Thoracic aorta (tissue), 2 donors: Measurements from ENCODE around the gene TMEM119. TPM values are rescaled to one million over a fixed set of nuclear protein-coding genes. Genes with fewer than 3 reads are reported as not detected.
A peak's percentile ranks its signal among the peaks of the same experiment; 100 is the strongest.

ENCODE experiments used
- ATAC-seq: fragments of 150-250 bp; one replicate; pipeline ENCODE4 v1.8.0; 2017; ENCODE audit warnings: low read depth; ENCODE audit not compliant: insufficient number of reproducible peaks, low FRiP score
- DNase-seq: peaks from one replicate; pipeline ENCODE4 v3.0.0-alpha.2; 2020; ENCODE audit warnings: low spot score
- H3K27ac ChIP-seq, 2 donors: fragments of 200-600 bp; sonication (generic); 1 replicate in 1 of 2; 2 replicates in 1 of 2; pipeline ENCODE4 v1.5.1; 2016; ENCODE audit warnings: mild to moderate bottlenecking in 2 of 2, moderate library complexity in 2 of 2
- H3K27me3 ChIP-seq: fragments of 200-600 bp; sonication (generic); replicated peaks from 2 replicates; pipeline ENCODE4 v1.6.0; 2016; ENCODE audit warnings: mild to moderate bottlenecking; ENCODE audit not compliant: insufficient read depth
- H3K36me3 ChIP-seq: fragments of 200-600 bp; sonication (generic); one replicate; pipeline ENCODE4 v1.5.1; 2016
- H3K4me1 ChIP-seq, 2 donors: fragments of 200-600 bp; sonication (generic); 1 replicate in 1 of 2; 2 replicates in 1 of 2; pipeline versions ENCODE4 v1.5.1 to v1.6.0; 2016; ENCODE audit warnings: low read depth in 2 of 2, mild to moderate bottlenecking in 1 of 2; ENCODE audit not compliant: control insufficient read depth in 1 of 2
- H3K4me3 ChIP-seq: fragments of 200-600 bp; sonication (generic); 2 replicates; pipeline ENCODE4 v1.5.1; 2016; ENCODE audit warnings: mild to moderate bottlenecking
- H3K9me3 ChIP-seq: fragments of 200-600 bp; sonication (generic); 2 replicates; pipeline ENCODE4 v1.5.1; 2016
- CTCF ChIP-seq: fragments of 200-600 bp; sonication (generic); IDR thresholded peaks from one replicate; pipeline ENCODE4 v1.5.1; 2019; ENCODE audit warnings: antibody characterized with exemption
- total RNA-seq, 2 donors: library from RNA; depleted of rRNA; stranded (reverse); fragments of >200 nt; gene quantifications; one replicate each; pipeline versions ENCODE4 v1.1.0 to v1.2.3, GENCODE V29; 2016

The TMEM119 gene
- 1 to 10 TPM; 4.1 to 4.6 TPM for total RNA-seq

GRCh38 chr12:108597559-108598471 lies at the start of gene TMEM119:
Gene TMEM119 (minus strand): TSS chr12:108598084. CDS start chr12:108592383, 5,701 bp downstream.
- Histone ChIP-seq H3K27ac (no peak within 1 kb of the TSS), H3K9me3 (no peaks in the 10 kb centered on the region), H3K27me3 (no peaks in the 10 kb centered on the region), H3K4me3 (no peak within 1 kb of the TSS), H3K36me3 (no peaks in the 10 kb centered on the region), H3K4me1 (no peaks in the 10 kb centered on the region)
- DNase-seq (no peak), ATAC-seq (no peak)
- no peak for TF ChIP-seq CTCF

- DNase-seq (no peak), ATAC-seq (no peak)
- H3K9me3 ChIP-seq: no peaks in the 10 kb centered on the region
- peaks cover 28 to 51% of the 10 kb centered on the region in 2 donors for H3K4me1 ChIP-seq
- peak overlapping the region; percentile 5 to 10 for H3K27ac ChIP-seq
- TF ChIP-seq CTCF: no peak
- no peaks in the 10 kb centered on the region for H3K27me3 ChIP-seq
- no peak overlapping the region for H3K4me3 ChIP-seq
- peaks cover 36% of the 10 kb centered on the region for H3K36me3 ChIP-seq
These were observed 49.0 kb upstream of the TMEM119 start for GRCh38 chr12:108646600-108647579.

- Histone ChIP-seq H3K27ac (peak overlapping the region in 1 of 2 donors; percentile 19), H3K4me1 (peaks cover 28 to 57% of the 10 kb centered on the region in 2 donors)
- no peak for DNase-seq
These were observed 48.1 kb upstream of the TMEM119 start for GRCh38 chr12:108645686-108646599.

GRCh38 chr12:108644811-108645120 lies 46.9 kb upstream of the TMEM119 start:
- peaks cover 26 to 48% of the 10 kb centered on the region in 2 donors for H3K4me1 ChIP-seq
- H3K4me3 ChIP-seq: no peak overlapping the region
- no peaks in the 10 kb centered on the region for H3K9me3 ChIP-seq
- H3K27me3 ChIP-seq: no peaks in the 10 kb centered on the region
- no peak for ATAC-seq
- H3K27ac ChIP-seq: peak overlapping the region; percentile 21 to 67
- no peak for DNase-seq
- no peak for TF ChIP-seq CTCF
- peaks cover 24% of the 10 kb centered on the region for H3K36me3 ChIP-seq

More at GRCh38 chr12:108645686-108646599, 48.1 kb upstream of the TMEM119 start:
- Histone ChIP-seq H3K27me3 (no peaks in the 10 kb centered on the region), H3K4me3 (no peak overlapping the region), H3K36me3 (peaks cover 27% of the 10 kb centered on the region), H3K9me3 (no peaks in the 10 kb centered on the region)
- no peak for TF ChIP-seq CTCF
- no peak for ATAC-seq
